ENCODE results near the gene CSRP3. TPM values are rescaled to one million over a fixed set of nuclear protein-coding genes. Genes with fewer than 3 reads are reported as not detected.

Gene CSRP3
- total and polyA plus RNA-seq, 8 donors, result 0.15 to 1.7 (median 0.31) TPM; not detected in 5

DNA sequence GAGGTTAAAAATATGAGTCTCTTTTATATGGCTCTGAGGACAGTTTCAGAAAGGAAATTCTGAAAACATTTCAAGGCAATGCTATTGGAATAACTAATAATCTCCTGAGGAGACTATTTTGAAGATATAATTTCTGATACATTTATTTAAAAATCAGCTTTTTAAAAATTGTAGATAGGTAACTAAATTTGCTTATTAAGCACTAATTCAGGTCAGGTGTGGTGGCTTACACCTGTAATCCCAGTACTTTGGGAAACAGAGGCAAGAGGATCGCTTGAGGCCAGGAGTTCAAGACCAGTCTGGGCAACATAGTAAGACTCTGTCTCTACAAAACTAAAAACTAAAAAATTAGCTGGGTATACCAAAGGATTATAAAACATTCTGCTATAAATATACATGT, 67.8 kb downstream of the CSRP3 start:
- Histone ChIP-seq H3K4me1 (no peaks in the 10 kb centered on the region), H3K9me3 (peaks cover 0 to 4% (median 0%) of the 10 kb centered on the region in 4 donors), H3K4me3 (no peak overlapping the region), H3K27me3 (no peaks in the 10 kb centered on the region), H3K36me3 (peaks cover 0 to 24% (median 7%) of the 10 kb centered on the region in 4 donors), H3K27ac (no peak overlapping the region)
- no peak for DNase-seq
- TF ChIP-seq POLR2AphosphoS5 (IDR thresholded peaks at IDR 0.05) (no peak), EP300 (IDR thresholded peaks at IDR 0.05) (no peak), POLR2A (IDR thresholded peaks at IDR 0.05) (no peak)
- TF ChIP-seq, protein P1, sequence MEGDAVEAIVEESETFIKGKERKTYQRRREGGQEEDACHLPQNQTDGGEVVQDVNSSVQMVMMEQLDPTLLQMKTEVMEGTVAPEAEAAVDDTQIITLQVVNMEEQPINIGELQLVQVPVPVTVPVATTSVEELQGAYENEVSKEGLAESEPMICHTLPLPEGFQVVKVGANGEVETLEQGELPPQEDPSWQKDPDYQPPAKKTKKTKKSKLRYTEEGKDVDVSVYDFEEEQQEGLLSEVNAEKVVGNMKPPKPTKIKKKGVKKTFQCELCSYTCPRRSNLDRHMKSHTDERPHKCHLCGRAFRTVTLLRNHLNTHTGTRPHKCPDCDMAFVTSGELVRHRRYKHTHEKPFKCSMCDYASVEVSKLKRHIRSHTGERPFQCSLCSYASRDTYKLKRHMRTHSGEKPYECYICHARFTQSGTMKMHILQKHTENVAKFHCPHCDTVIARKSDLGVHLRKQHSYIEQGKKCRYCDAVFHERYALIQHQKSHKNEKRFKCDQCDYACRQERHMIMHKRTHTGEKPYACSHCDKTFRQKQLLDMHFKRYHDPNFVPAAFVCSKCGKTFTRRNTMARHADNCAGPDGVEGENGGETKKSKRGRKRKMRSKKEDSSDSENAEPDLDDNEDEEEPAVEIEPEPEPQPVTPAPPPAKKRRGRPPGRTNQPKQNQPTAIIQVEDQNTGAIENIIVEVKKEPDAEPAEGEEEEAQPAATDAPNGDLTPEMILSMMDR (IDR thresholded peaks at IDR 0.05), result no peak
- intact Hi-C loops (cut with DNase I; ENCODE audit: low total_unique reads), result no loop called here
- WGBS, 5 donors, result 98 to 100% (median 100%) methylated on average over 1 of the region's 1 CpG

Other genes with a start within 250 kb of the CSRP3 start
- gene MRGPRX2, start 141.3 kb downstream of the CSRP3 start, total RNA-seq, result not detected
- gene MRGPRX2, start 141.3 kb downstream of the CSRP3 start, polyA plus RNA-seq, result not detected
- 10 to 100 TPM; 10.3 to 43.9 (median 20.9) TPM for gene ZDHHC13, start 84.8 kb downstream of the CSRP3 start, total RNA-seq
- gene ZDHHC13, start 84.8 kb downstream of the CSRP3 start, polyA plus RNA-seq, result 10 to 100 TPM in 1 of 3 donors, 1 to 10 TPM in 2; 5.5 to 22.2 (median 8.0) TPM
- gene E2F8, start 39.0 kb upstream of the CSRP3 start, total RNA-seq, result 10 to 100 TPM in 1 of 5 donors, 1 to 10 TPM in 3, under 1 TPM in 1; 0.89 to 13.0 (median 8.4) TPM
- 1 to 10 TPM in 2 of 3 donors, under 1 TPM in 1; 0.92 to 2.7 (median 1.8) TPM for gene E2F8, start 39.0 kb upstream of the CSRP3 start, polyA plus RNA-seq

All from stomach (tissue), 9 donors.